Stimulated activated CD8-positive, alpha-beta memory T cell treated with anti-CD3 and anti-CD28 coated beads, Interleukin-4, amount 100 ng/mL, for 48 hours (primary cell): ENCODE measurements around the gene PER2.
A peak's percentile ranks its signal among the peaks of the same experiment; 100 is the strongest.

Experiments
- DNase-seq: peaks from one replicate; pipeline ENCODE4 v3.0.0-alpha.2; 2020

PER2 gene

GRCh38 chr2:238263204-238264071 is 25.0 kb downstream of the PER2 start:
- DNase-seq: peak; percentile 82

DNA sequence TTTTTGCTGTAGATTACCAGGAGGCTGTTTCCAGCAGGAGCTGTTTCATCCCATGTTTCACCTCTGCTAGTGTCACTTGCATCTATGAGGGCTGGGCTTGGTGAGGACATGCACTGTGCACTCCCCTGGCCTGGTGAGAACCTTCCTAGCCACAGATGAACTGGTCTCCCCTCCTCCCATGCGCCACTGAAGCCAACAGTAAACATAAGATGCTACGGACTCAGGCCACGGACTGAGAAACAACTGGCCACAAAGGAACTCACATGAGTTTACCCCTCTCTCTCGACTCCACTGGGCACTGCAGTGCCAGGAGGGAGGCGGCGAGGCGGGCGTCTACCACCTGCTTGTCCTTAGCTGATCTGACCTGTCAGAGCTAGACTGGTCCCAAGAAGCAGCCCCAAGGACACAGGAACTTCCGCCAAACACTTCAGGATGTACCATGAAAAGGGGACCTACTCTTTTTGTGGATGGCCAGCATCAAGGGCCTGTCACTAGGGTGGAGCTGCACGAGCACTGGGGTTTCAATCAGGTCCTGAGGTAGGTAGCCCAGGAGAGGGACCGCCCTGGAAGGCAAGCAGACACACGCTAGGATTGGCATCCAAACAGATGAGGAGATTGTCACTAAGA is 25.8 kb downstream of the PER2 start:
- no peak for DNase-seq

DNA sequence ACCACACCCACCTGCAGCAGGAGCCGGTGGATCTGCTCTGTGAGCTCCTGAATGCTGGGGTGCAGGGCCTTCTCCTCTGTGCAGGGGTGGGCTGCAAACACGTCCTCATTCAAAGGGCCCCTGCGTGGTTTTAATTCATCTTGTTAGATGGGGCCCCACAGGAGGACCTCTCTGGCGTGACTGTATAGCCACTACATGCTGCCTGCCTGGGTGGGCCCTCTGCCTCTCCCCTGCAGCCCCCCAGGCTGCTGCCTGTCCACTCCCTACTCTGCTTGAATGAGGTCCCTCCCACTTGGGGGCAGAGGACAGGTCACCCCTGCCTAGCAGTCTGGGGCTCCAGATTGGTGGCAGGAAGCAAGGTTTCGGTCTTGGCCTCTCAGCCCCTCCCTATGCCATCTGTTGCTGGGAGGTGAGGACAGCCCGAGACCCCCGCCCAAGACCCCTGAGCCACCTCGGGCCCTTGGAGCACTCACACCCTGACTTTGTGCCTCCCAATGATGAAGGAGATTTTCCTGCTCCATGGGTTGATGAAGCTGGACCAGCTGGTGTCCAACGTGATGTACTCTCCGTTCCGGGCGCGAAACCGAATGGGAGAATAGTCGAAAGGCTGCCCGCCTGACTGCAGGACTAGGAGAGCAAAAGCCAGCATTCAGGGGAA is 26.6 kb downstream of the PER2 start:
- DNase-seq: no peak

GRCh38 chr2:238260883-238261282 is 27.5 kb downstream of the PER2 start:
- DNase-seq: no peak

GRCh38 chr2:238259061-238260020 is 29.1 kb downstream of the PER2 start:
- no peak for DNase-seq

GRCh38 chr2:238257786-238258700 is 30.4 kb downstream of the PER2 start:
- no peak for DNase-seq

GRCh38 chr2:238256594-238257104 is 31.8 kb downstream of the PER2 start:
- peak; percentile 82 for DNase-seq

GRCh38 chr2:238256111-238256510 is 32.3 kb downstream of the PER2 start:
- no peak for DNase-seq

GRCh38 chr2:238255636-238256035 is 32.8 kb downstream of the PER2 start:
- DNase-seq: no peak

- DNase-seq: no peak
These were observed 33.3 kb downstream of the PER2 start for GRCh38 chr2:238255151-238255551.

- no peak for DNase-seq
These were observed 34.2 kb downstream of the PER2 start for GRCh38 chr2:238254095-238254723.

- DNase-seq: no peak
These were observed 35.4 kb downstream of the PER2 start for GRCh38 chr2:238252766-238253630.

GRCh38 chr2:238251986-238252385 is 36.4 kb downstream of the PER2 start:
- DNase-seq: no peak

GRCh38 chr2:238251331-238251730 is 37.1 kb downstream of the PER2 start:
- DNase-seq: no peak

DNA sequence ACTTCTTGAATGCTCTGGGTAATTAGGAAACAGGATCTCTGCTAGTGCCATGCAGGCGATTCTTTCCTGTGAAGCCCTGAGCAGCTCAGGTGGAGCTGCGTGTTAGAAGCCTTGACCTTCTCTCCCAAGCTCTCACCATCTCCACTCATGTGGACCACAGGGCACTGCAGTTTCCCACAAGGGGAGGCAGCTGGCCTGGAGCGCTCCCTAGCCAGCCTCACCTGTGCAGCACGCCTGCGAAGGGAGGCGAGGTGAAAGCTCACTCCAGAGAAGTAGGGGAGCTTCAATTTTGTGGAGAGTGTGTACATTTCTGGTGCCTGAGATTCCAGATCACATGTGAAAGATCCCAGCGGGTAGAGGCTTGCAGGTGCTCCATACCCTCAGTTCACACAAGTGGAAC is 37.5 kb downstream of the PER2 start:
- DNase-seq: no peak

DNA sequence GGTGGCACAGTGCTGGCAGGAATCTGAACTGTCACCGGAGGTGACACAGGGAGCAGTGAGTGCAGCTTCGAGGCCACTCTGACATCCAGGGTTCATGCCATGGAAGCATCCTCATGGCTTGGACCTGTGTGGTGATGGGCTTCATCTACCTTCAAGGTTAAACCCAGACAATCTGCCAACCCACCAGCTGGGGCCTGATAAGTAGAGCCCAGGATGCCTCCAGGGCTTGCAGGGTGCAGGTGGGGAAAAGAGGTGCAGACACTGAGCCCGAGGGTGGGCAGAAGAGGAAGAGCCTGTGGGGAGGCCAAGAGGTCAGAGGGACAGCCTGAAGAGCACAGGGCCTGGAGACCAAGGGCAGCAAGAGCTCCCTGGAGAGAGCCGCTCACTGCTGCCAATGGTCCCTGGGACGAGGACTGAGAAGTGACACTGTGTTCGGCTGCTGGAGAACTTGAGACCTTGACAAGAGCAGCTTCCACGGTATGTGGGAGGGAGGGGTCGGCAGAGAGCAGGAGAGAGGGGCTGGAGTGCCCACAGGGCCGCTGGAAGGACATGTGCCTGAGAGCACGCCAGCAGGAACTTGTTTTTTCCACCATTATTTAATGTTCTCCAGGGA is 40.5 kb downstream of the PER2 start:
- no peak for DNase-seq

DNA sequence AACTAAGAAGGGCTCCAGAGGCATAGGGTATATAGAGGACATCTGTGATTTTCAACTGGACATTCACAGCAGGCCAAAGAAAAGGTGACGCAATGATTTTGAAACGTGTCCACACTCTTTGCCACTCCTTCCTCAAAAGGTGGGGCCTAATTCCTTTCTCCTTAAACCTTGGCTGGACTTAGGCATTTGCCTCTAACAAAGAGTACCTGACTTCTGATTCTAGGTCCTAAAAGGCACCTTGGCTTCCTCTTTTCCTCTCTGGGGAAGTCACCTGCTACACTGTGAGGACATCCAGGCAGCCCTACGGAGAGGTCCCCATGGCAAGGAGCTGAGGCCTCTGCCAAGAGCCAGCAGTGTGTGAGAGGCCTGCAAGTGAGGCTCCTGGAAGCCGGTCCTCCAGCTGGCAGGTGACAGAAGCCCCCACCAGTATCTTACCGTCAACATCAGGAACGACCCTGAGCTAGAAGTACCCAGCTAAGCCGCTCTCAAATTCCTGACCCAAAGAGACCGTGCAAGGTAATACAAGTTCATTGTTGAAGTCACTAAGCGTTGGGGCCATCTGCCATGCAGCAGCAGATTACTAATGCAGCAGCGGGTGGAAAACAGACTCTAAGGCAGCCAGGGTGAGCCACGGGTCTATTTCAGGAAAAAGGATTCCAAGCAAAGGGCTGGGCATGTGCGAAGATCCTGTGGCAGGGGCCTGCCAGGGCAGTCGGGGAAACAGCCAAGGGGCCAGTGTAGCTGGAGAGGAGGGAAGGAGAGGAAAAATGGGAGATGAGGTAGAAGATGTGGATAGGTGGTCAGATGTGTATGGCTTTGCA is 41.2 kb downstream of the PER2 start:
- DNase-seq: no peak

GRCh38 chr2:238244151-238244550 is 44.3 kb downstream of the PER2 start:
- DNase-seq: no peak
